Right lobe of liver (tissue), 4 donors: ENCODE results near the gene CTTNBP2.

ENCODE experiments used
- CTCF ChIP-seq, 4 donors: fragments of 200-600 bp in 3 of 4; fragments of 450-650 bp in 1 of 4; IDR thresholded peaks; one replicate each; pipeline versions ENCODE4 v1.5.1 to v1.8.0; 2016 to 2022; ENCODE audit warnings: antibody characterized with exemption in 4 of 4, mild to moderate bottlenecking in 2 of 4
- POLR2A ChIP-seq: fragments of 450-650 bp; IDR thresholded peaks from one replicate; pipeline ENCODE4 v1.6.1; 2017; ENCODE audit warnings: antibody characterized with exemption, mild to moderate bottlenecking
- donor health status: DM: no; HTN: no; CAD: no.
- donor health status: DM: no; HTN: no; CAD: no.
- donor health status: DM: no; HTN: yes; CAD: no.

- TF ChIP-seq CTCF (IDR thresholded peaks at IDR 0.05): no peak
- no peak for TF ChIP-seq POLR2A
Observed at GRCh38 chr7:117717357-117717756, 155.9 kb downstream of the CTTNBP2 start.
